ENCODE data around the gene ADAMTS16.

Gene ADAMTS16

DNA sequence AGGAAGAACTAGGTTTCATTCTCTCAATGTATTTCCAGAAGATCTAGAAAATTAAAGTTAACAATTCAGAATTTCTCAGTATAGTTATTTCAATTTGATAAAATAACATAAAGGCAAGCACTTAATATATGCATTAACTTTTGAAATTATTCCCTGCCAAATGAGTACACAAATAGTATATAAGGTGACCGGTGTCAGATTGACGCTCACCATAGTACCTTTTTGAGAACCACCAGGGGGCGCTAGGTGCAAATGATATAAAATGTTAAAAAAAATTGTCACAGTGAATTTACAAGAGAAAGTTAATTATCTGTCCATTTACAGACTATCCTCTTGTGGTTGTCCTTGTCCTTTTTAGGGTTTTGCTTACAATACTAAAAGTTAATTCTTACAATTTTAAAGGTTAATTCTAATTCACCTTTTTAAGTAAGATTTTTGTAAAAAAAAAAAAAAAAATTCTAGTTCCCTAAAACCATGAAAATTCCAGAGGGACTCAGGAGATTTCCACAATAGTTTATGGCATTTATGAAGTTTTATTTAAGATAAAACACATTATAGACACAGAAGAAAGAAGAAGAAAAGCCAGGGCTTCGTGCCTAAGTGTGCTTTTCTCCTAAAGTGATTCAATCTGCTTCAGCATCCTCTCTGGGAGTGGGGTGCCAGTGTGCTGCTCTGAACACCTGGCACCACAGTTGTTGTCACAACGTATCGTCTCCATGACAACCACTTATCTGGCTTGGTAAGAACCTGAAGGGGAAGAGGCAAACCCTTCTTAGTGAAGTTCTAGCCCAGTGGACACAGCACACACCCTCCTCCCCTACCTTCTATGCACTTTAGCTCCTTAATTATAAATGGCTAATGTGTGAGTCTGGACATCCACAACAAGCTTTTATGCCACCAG is 1.7 kb downstream of the ADAMTS16 start:
- DNase-seq (ENCODE audit: low read depth in 3 of 3) = peak in 2 of 3 donors; percentile 26 to 43

DNA sequence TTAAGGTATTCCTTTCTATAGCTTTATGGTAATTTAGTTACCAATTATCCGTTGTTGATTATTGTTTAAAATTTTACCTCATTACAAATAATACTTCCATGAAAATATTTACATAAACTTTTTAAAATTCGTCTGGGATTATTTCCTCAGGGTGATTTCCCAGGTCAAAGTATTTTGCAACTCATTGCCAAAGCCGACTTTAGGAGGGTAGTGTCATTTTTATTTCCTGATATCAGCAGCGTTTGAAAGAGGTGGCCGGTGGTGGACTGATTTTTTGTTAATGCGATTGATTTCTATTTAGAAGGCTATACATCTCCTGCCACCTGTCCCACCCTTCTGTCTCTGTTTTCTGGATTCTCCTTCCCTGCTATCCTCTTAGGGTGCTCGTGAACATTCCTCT is 4.3 kb downstream of the ADAMTS16 start:
- DNase-seq (ENCODE audit: low read depth in 3 of 3) = no peak

DNA sequence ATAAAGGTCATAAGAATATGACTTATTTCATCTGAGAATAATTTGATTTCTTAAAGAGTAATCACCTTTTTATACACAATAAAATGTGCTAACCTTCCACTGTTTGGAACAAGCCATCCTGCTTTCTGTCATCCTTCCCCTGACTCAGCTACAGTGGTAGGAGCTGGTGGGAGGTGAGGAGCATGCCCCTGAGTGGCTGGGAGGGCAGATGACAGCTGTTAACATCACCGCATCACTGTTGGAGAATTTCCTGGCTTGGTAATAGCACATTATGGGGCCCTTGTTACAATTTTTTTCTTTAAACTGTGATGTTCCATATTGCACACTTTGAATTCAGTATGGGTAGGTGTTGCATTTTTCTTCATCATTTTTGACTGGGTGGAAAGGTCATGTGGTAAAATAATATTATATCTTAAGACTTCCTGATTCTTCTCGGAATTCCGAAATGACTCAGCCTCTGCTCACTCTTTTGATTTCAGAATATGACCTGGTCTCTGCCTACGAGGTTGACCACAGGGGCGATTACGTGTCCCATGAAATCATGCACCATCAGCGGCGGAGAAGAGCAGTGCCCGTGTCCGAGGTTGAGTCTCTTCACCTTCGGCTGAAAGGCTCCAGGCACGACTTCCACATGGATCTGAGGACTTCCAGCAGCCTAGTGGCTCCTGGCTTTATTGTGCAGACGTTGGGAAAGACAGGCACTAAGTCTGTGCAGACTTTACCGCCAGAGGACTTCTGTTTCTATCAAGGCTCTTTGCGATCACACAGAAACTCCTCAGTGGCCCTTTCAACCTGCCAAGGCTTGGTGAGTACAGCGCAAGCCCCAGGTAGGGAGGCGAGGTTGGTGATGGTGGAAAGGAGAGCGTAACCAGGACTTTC is 5.8 kb downstream of the ADAMTS16 start:
- no peak for DNase-seq (ENCODE audit: low read depth in 3 of 3)

DNA sequence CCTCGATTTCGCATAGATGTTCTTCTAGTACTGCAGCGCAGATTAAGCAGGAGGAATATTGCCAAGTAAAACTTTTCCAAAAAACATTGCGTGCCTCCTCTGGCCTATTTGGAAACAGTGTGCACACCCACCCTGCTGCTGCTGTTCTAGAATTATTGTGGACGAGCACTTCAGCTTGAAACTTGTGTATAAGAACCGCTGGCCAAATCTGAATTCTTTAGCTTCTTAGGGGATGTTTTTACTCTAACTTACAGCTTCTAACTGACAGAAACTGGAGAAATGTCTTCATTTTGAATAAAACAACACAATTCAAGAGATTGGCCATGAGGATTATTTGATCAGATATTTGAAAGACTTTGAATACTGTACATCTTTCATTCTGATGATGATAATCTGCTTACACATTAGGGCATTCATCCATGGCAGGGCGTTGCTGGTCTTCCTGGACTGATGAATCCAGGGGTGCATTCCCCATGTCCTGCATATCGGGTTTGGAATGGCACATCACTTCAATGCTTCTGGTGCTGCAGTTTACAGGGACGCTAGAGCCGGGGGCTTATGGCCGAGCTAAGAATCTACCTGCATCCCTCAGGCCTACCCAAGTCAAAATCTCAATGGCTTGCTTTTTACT is 6.5 kb downstream of the ADAMTS16 start:
- DNase-seq (ENCODE audit: low read depth in 3 of 3) = no peak

DNA sequence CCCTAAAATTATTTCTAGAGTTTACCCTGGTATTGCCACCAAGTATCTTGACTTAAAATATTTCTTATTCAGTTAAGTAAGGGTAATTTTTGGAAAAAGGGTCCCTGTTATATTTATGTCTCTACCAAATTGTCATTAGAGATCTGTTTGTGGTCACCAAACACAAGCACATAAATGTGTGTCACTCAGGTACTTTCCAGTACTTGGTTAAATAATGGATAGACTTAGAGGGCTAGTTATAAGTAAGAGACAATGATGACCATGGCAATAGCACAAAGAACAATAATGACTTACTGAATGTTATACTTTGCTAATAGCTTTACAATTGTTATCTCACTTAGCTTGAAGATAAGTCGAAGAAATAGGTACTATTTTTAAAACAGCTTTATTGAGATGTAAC is 9.0 kb downstream of the ADAMTS16 start:
- no peak for DNase-seq (ENCODE audit: low read depth in 3 of 3)

DNA sequence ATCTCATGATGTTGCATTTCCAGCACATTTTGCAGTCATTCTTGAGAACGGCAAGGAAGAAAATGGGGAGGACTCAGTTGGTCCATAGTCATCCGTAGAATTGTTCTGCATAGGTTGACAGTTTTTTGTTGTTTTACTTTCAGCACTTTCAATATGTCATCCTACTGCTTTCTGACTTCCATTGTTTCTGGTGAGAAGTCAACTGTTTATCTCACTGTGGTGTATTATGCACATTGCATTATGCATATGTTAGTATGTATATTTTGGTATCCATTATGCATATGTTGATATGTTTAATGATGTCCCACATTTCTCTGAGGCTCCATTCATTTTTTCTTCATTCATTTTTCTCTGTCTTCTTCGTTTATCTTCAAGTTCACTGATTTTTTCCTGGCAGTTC is 10.5 kb downstream of the ADAMTS16 start:
- DNase-seq (ENCODE audit: low read depth in 3 of 3) = no peak

DNA sequence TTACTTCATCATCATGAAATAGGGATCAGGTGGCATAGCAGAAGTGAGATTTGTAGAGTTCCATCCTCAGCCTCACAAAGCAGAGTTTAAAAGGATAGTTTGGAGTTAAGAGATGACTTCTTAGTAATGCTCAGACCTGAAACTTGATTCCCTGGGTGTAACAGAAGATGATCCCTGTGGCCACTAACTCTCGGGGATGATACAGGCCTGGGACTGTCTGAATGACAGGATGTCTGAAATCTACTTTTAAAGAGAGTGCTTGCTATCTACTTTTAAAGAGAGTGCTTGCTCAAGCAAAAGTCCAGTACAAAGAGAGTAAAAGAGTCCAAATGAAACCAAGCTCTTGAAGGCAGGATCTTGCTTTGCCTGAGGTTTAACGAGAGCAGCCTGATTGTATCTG is 14.6 kb downstream of the ADAMTS16 start:
- no peak for DNase-seq (ENCODE audit: low read depth in 3 of 3)

DNA sequence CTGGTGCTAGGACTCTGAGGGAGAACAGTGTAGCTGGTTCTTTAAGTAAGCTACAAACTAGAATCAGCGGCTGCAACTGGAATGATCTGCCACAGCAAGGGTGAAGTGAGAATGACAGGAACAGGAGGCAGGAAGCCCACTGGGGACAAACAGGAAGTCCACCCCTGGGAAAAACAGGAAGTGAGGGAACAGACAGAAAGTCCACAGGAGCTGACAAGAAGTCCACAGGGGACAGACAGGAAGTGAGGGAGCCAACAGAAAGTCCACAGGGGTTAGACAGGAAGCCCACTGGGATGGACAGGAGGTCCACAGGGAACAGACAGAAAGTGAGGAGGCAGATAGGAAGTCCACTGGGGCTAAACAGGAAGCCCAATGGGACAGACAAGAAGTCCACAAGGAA is 15.5 kb downstream of the ADAMTS16 start:
- no peak for DNase-seq (ENCODE audit: low read depth in 3 of 3)

DNA sequence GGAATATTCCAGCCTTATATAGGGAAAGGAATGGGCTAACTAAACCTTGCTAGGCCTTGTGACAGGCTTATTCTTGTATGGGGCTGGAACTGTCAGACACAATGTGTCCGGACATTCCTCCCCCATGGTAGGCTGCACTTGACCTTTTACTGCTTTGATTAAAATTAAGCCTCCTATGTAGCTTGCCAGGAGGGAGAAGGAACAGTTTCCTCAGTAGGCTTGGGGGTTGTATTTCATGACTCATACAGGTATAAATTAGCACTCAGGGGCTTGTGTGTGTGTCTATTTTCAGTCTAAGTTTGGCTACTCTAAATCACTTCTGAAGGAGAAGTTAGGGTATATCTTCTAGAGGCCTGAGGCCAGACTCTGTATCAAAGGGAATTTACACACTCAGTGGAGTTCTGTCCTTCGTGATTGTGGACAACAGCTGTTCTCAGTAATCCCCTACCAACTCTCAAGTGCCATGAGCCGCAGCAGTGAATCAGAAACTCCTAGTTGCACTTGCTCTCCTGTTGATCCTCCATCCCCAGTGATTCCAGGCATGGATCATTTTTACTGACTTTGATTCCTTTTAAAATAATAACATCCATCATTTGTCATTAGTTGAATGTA is 16.4 kb downstream of the ADAMTS16 start:
- no peak for DNase-seq (ENCODE audit: low read depth in 3 of 3)

DNA sequence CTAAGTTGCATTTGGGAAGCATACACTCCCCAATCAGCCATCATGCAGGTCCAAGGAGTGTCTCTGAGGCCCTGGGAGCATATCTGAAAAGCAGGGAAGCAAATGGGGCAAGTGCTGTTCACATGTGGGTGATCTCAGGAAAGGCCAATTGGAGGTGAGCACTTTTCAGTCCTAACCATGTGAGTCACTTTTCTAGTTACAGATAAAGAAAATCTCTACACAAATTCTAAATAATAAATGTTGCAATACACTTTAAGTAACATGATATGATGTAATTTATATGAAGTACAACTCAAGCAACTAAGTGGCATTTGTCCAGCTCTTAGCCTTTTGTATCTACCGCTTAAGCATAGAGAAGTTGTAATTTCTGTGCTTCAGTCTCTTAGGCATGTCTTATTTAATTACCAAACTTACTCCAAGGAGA is 18.4 kb downstream of the ADAMTS16 start:
- DNase-seq (ENCODE audit: low read depth in 3 of 3) = no peak

DNA sequence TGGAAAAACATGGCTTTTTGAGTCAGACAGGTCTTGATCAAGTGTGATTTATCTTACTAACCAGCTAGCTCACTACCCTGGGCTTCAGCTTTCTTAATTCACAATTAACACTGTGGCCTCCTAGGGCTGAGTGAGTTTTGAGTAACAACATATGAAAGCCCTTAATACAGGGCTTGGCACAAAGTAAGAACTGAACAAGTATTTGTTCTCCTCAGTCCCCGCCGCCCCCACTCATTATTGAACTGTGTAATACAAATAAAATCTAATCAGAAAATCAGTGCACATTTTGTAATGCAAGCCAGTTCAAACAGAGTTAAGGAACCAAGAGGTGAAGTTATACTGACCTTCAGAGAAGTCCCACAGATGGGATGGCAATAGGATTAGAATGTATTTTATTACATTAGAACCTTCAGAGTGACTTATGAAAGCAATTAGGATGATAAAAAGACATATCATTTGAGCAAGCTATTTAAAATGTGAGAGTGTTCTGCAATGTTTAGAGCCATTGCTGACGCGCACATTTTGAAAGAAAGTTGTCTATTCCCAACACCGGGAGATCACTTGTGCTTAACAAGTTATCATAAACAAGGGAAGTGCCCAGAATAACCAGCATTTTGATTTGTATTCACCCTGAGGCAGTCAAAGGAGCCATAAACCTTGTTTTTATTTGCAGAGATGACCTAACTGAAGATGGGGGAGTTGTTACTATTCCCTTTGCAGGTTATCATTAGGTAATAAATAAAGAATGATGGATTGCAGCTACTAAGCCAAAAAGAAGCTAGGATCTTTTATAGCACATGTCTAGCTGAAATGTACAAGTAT is 19.4 kb downstream of the ADAMTS16 start:
- no peak for DNase-seq (ENCODE audit: low read depth in 3 of 3)

DNA sequence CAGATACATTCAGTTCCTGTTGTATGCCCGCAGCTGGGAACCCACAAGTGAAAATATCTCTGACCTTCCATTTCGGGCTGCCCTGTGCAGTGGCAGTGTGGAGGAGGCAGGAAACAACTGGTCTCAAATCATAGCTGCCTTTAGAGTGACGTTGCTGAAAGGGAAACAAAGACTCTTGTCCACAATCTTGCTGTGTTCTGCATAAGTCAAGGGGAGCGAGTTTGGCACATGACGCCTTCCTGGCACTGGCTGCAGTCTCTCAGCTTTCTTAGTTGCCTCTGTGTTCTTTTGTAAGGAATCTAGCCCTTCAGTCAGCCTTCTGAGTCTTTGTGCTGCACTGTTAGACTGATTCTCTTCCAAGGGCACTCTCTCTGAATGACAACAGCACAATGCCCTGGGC is 24.0 kb downstream of the ADAMTS16 start:
- no peak for DNase-seq (ENCODE audit: low read depth in 3 of 3)

DNA sequence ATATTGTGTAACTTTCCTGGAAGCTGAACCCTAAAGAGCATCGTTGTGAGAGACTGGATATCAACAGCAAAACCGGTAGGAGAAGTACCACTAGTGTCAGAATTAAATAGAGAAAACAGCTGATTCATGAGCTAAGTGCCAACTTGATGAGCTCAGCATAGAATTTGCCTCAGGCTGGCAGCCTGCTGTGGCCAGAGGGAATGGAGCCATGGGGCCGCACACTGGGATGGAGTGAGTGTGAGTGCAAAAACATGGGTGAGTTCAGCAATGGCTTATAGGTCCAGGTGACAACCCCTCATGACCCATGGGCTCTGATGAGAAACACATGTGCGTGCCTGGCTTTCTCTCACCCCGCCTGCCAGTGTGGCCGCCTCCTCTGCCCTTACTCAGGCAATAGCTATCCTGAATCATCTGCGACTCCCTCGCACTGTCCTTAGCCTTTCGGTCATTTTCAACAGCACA is 25.4 kb downstream of the ADAMTS16 start:
- DNase-seq (ENCODE audit: low read depth in 3 of 3) = no peak

DNA sequence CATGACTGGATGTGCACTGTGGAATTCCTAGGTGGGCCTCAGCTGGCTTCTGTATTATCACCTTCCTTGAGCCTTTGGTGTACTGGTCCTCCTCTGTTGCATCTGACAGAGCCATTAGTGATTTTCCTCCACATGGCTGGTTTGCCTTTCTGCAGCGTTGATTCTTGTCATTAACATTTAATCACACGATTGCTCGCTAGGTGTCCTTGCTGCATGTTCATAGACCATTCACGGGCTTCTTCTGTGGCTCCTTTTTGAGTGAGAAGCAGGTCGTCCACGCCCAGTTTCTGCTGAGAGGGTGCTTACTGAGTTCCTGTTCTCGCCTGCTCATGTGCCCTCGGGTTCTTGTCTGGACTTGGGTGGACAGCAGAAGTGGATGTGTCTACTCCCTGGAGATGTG is 29.3 kb downstream of the ADAMTS16 start:
- DNase-seq (ENCODE audit: low read depth in 3 of 3) = no peak

DNA sequence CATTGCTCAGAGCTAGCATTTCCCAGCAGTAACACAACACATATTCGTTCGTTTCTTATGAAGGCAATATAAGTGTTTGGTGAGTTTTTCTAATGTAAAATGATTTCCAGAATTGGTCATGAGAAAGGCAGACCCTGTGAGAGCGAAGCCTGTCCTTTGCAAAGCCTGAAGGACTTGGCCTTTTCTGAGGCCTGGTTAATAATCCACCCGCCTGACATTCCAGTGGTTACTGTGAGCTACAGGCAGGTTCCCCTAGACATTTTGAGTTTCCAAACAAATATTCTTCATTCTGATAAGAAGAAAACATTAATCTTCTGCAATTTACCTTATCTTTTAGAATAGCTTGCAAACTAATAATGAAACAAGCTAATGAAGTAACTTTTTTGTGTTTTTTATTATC is 38.0 kb downstream of the ADAMTS16 start:
- DNase-seq (ENCODE audit: low read depth in 3 of 3) = no peak

DNA sequence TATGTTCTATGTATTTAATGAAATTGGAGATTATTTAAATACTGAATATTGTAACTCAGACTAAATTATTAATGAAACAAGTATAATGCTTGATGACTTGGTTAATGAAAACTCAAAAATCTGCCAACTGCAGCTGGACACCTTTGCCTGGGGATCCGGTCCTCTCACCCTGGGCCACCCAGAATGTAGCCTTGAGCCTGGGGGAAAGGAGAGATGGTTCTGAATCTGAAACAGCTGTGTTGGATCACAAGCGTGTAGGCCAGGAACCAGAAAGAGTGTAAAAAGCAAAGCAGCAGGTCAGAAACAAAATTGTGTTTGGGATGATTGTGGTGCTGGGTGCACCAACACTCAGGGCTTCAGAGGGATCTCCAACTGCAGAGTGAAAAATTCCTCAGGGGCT is 38.5 kb downstream of the ADAMTS16 start:
- no peak for DNase-seq (ENCODE audit: low read depth in 3 of 3)

DNA sequence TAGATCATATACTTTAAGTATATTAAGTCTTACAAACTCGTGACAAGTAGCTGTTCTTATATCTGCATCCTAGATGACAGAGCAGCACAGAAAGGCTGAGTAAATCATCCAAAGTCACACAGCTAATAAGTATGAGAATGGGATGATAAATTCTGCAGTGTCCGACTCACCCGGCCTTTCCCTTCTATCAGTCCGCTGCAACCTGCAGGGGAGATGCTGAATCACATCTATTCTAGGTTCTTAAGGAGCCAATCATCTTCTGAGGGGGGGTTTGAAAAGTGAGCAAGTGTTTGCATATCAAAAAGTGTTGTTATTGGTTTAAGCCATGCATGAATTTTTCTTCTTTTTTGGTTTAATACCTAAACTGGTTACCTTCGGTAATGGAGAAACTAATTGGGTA is 38.9 kb downstream of the ADAMTS16 start:
- DNase-seq (ENCODE audit: low read depth in 3 of 3) = no peak

DNA sequence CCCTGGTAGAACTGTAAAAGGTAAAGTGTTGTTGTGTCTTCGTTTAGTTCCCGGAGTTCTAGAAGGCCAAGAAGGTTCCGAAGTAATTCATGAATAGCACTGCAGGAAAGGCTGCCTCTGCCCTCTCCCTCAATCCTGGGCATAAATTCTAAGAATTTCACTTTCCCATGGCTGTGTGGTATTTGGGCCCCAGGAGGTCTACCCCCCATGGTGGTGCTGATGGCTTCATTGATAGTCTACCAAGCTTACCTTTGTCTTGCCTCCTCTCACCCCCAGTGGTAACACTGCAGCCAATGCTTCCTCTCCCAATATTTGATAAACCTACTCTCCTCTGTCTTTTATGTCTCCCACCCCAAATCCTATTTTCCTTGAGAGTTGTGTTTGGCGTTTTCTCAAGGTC is 39.5 kb downstream of the ADAMTS16 start:
- DNase-seq (ENCODE audit: low read depth in 3 of 3) = no peak

DNA sequence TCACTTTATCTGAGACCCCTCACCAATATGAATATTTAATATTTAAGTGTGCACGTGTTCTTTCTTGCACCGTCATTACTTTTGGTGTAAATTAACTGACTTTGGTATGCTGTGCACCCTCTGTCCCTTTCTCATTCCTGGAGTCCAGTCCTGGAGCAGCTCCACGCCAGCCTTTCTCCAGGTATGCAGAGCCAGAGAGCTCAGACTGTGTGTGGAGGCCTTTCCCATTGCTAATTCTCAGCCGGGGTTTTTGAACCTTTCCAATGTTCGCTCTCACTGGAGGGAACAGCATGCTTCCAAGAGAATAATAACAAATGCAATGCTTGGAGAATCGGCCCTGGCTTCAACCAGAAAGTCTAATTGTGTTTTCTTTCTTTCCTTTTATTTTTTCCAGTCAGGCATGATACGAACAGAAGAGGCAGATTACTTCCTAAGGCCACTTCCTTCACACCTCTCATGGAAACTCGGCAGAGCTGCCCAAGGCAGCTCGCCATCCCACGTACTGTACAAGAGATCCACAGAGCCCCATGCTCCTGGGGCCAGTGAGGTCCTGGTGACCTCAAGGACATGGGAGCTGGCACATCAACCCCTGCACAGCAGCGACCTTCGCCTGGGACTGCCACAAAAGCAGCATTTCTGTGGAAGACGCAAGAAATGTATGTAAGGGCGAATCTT is 41.7 kb downstream of the ADAMTS16 start:
- DNase-seq (ENCODE audit: low read depth in 3 of 3) = no peak

DNA sequence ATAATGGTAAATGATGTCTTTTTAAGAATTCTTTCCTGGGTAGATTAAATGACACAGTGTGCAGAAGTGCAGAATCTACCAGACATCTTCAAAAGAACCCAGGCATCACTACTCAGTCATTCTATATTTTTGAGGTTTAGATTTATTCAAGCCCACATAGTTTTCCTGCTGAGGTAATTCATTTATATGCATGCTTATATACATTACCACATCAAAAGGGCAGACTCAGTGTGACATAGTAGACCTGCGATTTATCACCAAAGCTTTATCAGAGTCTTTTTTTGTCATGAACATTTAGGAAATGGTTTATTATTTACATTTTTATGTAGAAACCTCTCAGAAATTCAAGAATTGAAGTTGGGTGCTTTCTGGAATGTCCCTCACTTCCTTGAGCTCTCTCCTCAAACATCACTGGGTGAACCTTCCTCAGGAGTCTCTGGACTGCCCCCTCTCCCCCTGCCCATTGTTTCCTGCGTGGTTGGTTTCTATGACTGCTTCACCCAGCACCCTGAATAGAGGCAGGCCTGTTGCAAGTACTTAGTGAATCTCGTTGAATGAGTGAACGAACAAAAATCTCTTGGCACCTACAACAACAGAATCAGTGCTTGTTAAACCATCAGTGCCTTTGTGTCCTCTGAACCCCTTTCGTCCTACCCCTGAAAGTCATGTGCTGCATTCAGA is 42.5 kb downstream of the ADAMTS16 start:
- DNase-seq (ENCODE audit: low read depth in 3 of 3) = no peak

Measured in stimulated activated CD4-positive, alpha-beta T cell treated with anti-CD3 and anti-CD28 coated beads, TNF-alpha, amount 100 ng/mL, for 48 hours (primary cell).